Left ventricle myocardium superior (tissue), 1 donor: Measurements from ENCODE around the gene VPS50. TPM values are rescaled to one million over a fixed set of nuclear protein-coding genes. Genes with fewer than 3 reads are reported as not detected.

Experiments used
- ATAC-seq: fragments of 200-7000 bp; cut with Tn5 transposase; one replicate; pipeline ENCODE4 v1.9.1; 2020; ENCODE audit warnings: mild to moderate bottlenecking, moderate library complexity
- DNase-seq: peaks from one replicate; pipeline ENCODE4 v3.0.0-alpha.2; 2020
- intact Hi-C: fragments of 100-400 bp; cut with micrococcal nuclease; formaldehyde crosslinking; loops from one replicate; pipeline ENCODE4 v1.11.0; 2022
- total RNA-seq: library from RNA; stranded (reverse); fragmentation: NEBNext Ultra II Directional; extraction: Animal tissue kit (Norgen Biotek cat#: 25700); gene quantifications from one replicate; pipeline ENCODE4 v1.2.1, GENCODE V29; 2021
- donor health status: DM: no; HTN: yes; CAD: no; lungs with severe emphysema.

The VPS50 gene
- total RNA-seq, 1 donor from 2014 or later: 17.7 TPM

- ATAC-seq (no peak), DNase-seq (no peak)
- intact Hi-C loops: no loop called here
These were observed 146.1 kb downstream of the VPS50 start for GRCh38 chr7:93378131-93378760.

GRCh38 chr7:93382362-93382761 is 150.2 kb downstream of the VPS50 start:
- no peak for ATAC-seq
- no peak for DNase-seq
- intact Hi-C loops: no loop called here

GRCh38 chr7:93390660-93391059 is 158.5 kb downstream of the VPS50 start:
- intact Hi-C loops: no loop called here
- DNase-seq (no peak), ATAC-seq (no peak)

GRCh38 chr7:93392984-93393383 is 160.8 kb downstream of the VPS50 start:
- intact Hi-C loops: no loop called here
- ATAC-seq (no peak), DNase-seq (no peak)

- DNase-seq (no peak), ATAC-seq (no peak)
- intact Hi-C loops: no loop called here
These were observed 167.5 kb downstream of the VPS50 start for GRCh38 chr7:93399642-93400041.

- intact Hi-C loops: no loop called here
- DNase-seq (no peak), ATAC-seq (no peak)
These were observed 170.8 kb downstream of the VPS50 start for GRCh38 chr7:93402944-93403343.

GRCh38 chr7:93407239-93407638 is 175.1 kb downstream of the VPS50 start:
- DNase-seq (no peak), ATAC-seq (no peak)
- intact Hi-C loops: no loop called here

- DNase-seq (no peak), ATAC-seq (no peak)
- intact Hi-C loops: no loop called here
These were observed 177.2 kb downstream of the VPS50 start for GRCh38 chr7:93409324-93409723.

Other genes starting within 250 kb of the VPS50 start
- gene SAMD9, start 114.4 kb upstream of the VPS50 start, total RNA-seq: 3.5 TPM
- gene SAMD9L, start 84.0 kb upstream of the VPS50 start, total RNA-seq: 5.9 TPM
- not detected for gene HEPACAM2, start 5.9 kb upstream of the VPS50 start, total RNA-seq